T47D (cell line): ENCODE measurements around the gene ENTR1.
"Not testable (repeated sequence)": the region's sequence is repeated elsewhere in the genome, so short reads cannot be mapped to it uniquely, and the experiment has no call there.

Experiments
- DNase-seq, 2 experiments: peaks; one replicate each; pipeline versions ENCODE4 v3.0.0 to v3.0.0-alpha.2; 2011 to 2012; ENCODE audit warnings: low read depth in 1 of 2, low spot score in 1 of 2
- JUND ChIP-seq: IDR thresholded peaks from 2 replicates; pipeline ENCODE4 v1.6.1; 2012; ENCODE audit warnings: low read depth
- in situ Hi-C: cut with HindIII; loops from 2 replicates; pipeline ENCODE4 v1.10.0; 2016; ENCODE audit warnings: low sequenced_read_pairs, low pct_unique_long_range_greater_than_20kb

ENTR1 gene

GRCh38 chr9:136423432-136424146 lies 13.2 kb upstream of the ENTR1 start:
- in situ Hi-C loops: no loop called here
- no peak for TF ChIP-seq JUND
- no peak for DNase-seq

- in situ Hi-C loops: no loop called here
- TF ChIP-seq JUND: no peak
- no peak for DNase-seq
These were observed 12.5 kb upstream of the ENTR1 start for GRCh38 chr9:136422876-136423275.

GRCh38 chr9:136421791-136422190 lies 11.4 kb upstream of the ENTR1 start:
- no peak for TF ChIP-seq JUND
- no peak for DNase-seq
- in situ Hi-C loops: no loop called here

- TF ChIP-seq JUND: no peak
- in situ Hi-C loops: no loop called here
These were observed 8.6 kb upstream of the ENTR1 start for GRCh38 chr9:136419092-136419420.

GRCh38 chr9:136418182-136419091 lies 8.0 kb upstream of the ENTR1 start:
- no peak for TF ChIP-seq JUND
- in situ Hi-C loops: no loop called here
- DNase-seq: no peak

More at GRCh38 chr9:136419092-136419420, 8.6 kb upstream of the ENTR1 start:
- no peak for DNase-seq

GRCh38 chr9:136416914-136417313 lies 6.5 kb upstream of the ENTR1 start:
- no peak for TF ChIP-seq JUND
- in situ Hi-C loops: no loop called here
- DNase-seq: no peak

GRCh38 chr9:136416427-136416826 lies 6.0 kb upstream of the ENTR1 start:
- DNase-seq: no peak
- in situ Hi-C loops: no loop called here
- TF ChIP-seq JUND: no peak

GRCh38 chr9:136412962-136413361 lies 2.5 kb upstream of the ENTR1 start:
- DNase-seq: no peak
- in situ Hi-C loops: no loop called here
- TF ChIP-seq JUND: no peak

GRCh38 chr9:136411378-136411777 lies 964 bp upstream of the ENTR1 start:
- TF ChIP-seq JUND: no peak
- in situ Hi-C loops: no loop called here
- DNase-seq: no peak

- peak; percentile 61 to 87 for DNase-seq
- in situ Hi-C loops: no loop called here
- TF ChIP-seq JUND: no peak
These were observed 608 bp downstream of the ENTR1 start for GRCh38 chr9:136409557-136410455.

- TF ChIP-seq JUND: no peak
- in situ Hi-C loops: no loop called here
- DNase-seq: no peak
These were observed 2.5 kb downstream of the ENTR1 start for GRCh38 chr9:136407911-136408310.

GRCh38 chr9:136407061-136407460 lies 3.4 kb downstream of the ENTR1 start:
- in situ Hi-C loops, DNase-seq: not testable (repeated sequence)

GRCh38 chr9:136405904-136406303 lies 4.5 kb downstream of the ENTR1 start:
- in situ Hi-C loops, DNase-seq: not testable (repeated sequence)
